Measurements from ENCODE around the gene ADGRE2.
"Not testable (repeated sequence)": the region's sequence is repeated elsewhere in the genome, so short reads cannot be mapped to it uniquely, and the experiment has no call there.

Gene ADGRE2

DNA sequence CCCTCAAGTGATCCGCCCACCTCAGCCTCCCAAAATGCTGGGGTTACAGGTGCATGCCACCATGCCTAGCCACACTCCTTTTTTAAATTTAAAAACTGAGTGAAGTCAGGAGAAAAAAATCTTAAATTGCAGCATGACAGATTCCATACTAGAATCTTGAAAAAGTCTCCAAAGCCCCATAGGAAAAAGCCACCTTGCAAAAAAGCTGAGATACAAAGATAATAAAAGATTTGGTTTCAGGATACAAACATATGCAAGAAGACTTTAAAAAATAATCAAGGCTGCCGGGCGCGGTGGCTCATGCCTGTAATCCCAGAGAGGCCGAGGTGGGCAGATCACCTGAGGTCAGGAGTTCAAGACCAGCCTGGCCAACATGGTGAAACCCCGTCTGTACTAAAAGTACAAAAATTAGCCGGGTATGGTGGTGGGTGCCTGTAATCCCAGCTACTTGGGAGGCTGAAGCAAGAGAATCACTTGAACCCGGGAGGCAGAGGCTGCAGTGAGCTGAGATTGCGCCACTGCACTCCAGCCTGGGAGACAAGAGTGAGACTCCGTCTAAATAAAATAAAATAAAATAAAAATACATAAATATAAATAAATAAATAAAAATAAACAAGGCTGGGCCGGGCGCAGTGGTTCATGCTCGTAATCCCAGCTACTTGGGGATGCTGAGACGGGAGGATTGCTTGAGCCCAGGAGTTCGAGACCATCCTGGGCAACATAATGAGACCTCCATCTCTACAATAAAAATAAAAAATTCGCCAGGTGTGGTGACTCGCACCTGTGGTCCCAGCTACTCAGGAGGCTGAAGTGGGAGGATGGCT lies 3.6 kb upstream of the ADGRE2 start:
- in situ Hi-C loops (cut with HindIII; ENCODE audit: low pct_ligation_motif_present, low pct_unique_long_range_greater_than_20kb, low sequenced_read_pairs); DNase-seq: not testable (repeated sequence)

DNA sequence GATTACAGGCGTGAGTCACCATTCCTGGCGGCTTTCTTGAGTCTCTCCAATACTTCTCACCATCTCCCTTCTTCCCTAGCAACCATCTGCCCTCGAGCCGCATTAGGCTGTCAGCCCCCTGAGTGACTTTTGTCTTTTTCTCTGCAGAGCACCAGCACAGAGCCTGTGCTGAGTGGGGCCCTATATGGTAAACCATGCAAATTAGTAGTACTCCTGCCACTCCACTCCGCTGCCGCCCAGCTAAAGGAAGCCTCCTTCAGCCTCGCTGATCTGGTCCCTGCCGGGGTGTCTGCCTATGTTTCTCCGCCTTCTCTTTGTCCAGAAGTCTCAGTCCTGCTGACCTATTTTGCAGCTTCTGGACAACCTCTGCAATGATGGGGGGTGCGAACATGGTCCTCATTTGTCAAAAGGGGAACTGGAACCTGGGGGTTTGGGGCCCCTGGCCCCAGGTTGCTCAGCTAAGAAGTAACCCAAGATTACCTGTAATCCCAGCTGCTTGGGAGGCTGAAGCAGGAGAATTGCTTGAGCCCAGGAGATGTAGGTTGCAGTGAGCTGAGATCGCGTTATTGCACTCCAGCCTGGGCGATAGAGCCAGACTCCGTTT lies 2.4 kb upstream of the ADGRE2 start:
- in situ Hi-C loops (cut with HindIII; ENCODE audit: low pct_ligation_motif_present, low pct_unique_long_range_greater_than_20kb, low sequenced_read_pairs); DNase-seq: not testable (repeated sequence)

DNA sequence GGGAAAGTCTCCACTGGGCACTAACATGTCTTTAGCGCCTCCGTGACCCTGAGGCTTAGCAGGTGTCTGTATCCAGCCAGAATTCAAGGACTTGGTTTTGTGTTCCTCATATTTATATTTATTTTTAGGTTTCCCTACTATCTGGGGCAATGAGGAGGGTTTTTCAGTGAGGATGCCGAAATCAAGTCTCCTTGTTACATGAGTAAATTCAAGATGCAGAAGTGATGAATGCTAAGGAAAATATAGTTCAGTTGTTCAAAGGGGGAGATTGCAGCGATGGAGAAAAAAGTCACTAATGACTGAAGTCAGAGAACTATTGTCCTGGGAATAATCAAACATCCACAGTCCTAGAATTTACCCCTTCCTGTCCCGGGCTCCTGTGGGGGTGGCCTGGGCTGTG lies 791 bp upstream of the ADGRE2 start:
- in situ Hi-C loops (cut with HindIII; ENCODE audit: low pct_ligation_motif_present, low pct_unique_long_range_greater_than_20kb, low sequenced_read_pairs): no loop called here
- no peak for DNase-seq

DNA sequence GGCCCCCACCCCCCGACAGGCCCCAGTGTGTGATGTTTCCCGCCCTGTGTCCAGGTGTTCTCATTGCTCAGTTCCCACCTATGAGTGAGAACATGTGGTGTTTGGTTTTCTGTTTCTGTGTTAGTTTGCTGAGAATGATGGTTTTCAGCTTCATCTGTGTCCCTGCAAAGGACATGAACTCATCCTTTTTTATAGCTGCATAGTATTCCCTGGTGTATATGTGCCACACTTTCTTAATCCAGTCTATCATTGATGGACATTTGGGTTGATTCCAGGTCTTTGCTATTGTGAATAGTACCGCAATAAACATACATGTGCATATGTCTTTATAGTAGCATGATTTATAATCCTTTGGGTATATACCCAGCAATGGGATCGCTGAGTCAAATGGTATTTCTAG lies 715 bp downstream of the ADGRE2 start:
- in situ Hi-C loops (cut with HindIII; ENCODE audit: low pct_ligation_motif_present, low pct_unique_long_range_greater_than_20kb, low sequenced_read_pairs): not testable (repeated sequence)

DNA sequence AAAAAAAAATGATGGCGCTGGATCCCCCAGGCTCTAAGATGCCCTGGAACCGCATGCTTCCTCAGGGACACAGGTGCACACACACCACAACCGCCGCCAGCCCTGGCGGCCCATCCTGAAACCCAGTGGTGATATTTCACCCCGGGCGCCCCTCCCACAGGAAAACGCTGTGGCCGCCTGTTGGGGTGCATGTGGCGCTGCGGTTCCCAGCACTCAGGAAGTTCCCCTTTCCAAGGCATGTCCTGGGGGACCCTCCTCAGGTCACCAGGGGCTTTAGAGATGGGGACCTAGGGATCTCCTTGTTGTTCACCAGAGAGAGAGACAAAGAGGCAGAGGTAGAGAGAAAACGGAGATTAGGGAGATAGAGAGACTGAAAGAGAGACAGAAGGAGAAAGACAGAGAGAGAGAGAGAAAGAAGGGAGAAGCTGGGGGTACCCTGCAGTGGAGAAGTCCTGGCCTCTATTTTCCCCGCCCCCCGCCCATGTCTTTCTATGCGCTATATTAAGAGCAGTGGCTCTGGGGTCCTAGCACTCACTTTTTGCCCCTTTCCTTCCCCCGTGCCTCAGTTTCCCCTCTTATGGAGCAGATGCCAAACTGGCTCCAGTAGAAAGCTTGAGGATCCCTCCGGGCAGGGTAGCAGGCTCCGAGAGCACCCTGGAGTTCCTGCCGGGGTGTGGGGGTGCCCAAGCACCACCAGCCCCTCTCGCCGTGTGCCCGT lies 2.3 kb downstream of the ADGRE2 start:
- in situ Hi-C loops (cut with HindIII; ENCODE audit: low pct_ligation_motif_present, low pct_unique_long_range_greater_than_20kb, low sequenced_read_pairs): no loop called here
- no peak for DNase-seq

More for the DNA sequence above, 715 bp downstream of the ADGRE2 start:
- DNase-seq: not testable (repeated sequence)

DNA sequence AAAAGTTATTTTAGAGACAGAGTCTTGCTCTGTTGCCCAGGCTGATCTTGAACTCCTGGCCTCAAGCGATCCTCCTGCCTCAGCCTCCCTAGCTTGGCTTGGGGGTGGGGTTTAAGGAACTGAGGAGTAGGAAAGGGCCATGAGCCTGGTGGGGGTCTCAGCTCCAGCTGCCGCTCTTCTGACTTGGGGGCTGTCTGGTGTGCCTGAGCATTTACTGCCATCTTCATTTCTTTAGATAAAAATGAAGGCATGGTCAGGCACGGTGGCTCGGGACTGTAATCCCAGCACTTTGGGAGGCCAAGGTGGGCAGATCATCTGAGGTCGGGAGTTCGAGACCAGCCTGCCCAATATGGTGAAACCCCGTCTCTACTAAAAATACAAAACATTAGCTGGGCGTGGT lies 3.0 kb downstream of the ADGRE2 start:
- in situ Hi-C loops (cut with HindIII; ENCODE audit: low pct_ligation_motif_present, low pct_unique_long_range_greater_than_20kb, low sequenced_read_pairs): not testable (repeated sequence)

DNA sequence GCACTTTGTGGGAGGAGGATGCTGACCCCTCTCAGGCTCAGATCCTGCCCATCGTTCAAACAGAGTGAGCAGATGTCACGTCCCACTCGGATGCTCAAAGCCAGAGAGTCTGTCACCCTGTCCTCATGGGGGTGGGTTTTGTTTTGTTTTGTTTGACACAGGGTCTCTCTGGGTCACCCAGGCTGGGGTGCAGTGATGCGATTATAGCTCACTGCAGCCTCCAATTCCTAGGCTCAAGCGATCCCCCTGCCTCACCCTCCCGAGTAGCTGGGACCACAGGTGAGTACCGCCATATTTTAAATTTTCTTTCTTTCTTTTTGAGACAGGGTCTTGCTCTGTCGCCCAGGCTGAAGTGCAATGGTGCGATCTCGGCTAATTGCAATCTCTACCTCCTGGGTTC lies 4.0 kb downstream of the ADGRE2 start:
- in situ Hi-C loops (cut with HindIII; ENCODE audit: low pct_ligation_motif_present, low pct_unique_long_range_greater_than_20kb, low sequenced_read_pairs): no loop called here
- DNase-seq: no peak

More for the DNA sequence above, 3.0 kb downstream of the ADGRE2 start:
- DNase-seq: not testable (repeated sequence)

DNA sequence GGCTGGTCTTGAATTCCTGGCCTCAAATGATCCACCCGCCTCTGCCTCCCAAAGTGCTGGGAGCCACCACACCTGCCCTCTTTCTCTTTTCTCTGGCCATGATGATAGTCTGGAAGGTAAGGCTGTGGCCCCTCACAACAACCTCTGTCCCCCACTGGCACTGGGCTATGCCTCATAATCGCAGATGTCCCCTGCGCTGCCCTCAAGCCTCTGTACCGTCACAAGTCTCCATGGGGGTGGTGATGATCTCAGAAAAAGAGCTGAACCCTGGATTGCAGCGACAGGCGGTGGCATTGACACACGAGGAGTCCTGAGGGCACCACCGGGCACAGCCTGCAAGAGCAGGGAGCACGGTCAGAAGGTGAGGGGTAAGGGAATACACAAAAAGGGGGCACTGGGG lies 4.6 kb downstream of the ADGRE2 start:
- DNase-seq: not testable (repeated sequence)

DNA sequence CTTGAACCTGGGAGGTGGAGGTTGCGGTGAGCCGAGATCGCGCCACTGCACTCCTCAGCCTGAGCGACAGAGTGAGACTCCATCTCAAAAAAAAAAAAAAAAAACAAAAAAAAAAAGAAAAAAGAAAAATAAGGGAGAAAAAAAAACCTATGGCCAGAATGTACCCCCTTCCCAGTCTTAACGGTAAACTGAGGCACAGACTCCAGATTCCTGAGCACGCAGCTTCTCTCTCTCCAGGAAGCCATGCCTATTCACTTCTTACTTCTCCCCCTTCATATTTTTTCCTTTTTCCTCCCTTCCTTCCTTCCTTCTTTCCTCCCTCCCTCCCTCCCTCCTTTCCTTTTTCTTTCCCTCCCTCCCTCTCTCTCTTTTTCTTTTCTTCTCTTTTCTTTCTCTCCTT lies 5.4 kb downstream of the ADGRE2 start:
- no peak for DNase-seq
- in situ Hi-C loops (cut with HindIII; ENCODE audit: low pct_ligation_motif_present, low pct_unique_long_range_greater_than_20kb, low sequenced_read_pairs): no loop called here

More for the DNA sequence above, 4.6 kb downstream of the ADGRE2 start:
- in situ Hi-C loops (cut with HindIII; ENCODE audit: low pct_ligation_motif_present, low pct_unique_long_range_greater_than_20kb, low sequenced_read_pairs): not testable (repeated sequence)

DNA sequence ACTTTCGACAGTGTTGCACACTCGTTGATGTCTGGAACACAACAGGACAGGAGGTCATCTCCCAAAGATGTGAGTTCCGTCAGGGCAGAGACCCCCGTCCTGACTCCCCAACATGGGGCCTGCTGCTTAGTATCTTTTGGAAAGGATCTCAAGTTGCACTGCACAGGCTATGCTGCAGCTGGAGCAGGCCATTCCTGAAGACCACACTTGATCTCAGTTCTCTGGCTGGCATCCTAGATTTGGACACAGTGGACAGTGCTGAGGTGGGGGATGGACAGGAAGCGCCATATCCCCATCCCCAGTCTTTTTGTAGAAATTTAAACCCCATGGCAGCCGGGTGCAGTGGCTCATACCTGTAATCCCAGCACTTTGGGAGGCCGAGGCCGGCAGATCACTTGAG lies 5.9 kb downstream of the ADGRE2 start:
- no peak for DNase-seq
- in situ Hi-C loops (cut with HindIII; ENCODE audit: low pct_ligation_motif_present, low pct_unique_long_range_greater_than_20kb, low sequenced_read_pairs): no loop called here

DNA sequence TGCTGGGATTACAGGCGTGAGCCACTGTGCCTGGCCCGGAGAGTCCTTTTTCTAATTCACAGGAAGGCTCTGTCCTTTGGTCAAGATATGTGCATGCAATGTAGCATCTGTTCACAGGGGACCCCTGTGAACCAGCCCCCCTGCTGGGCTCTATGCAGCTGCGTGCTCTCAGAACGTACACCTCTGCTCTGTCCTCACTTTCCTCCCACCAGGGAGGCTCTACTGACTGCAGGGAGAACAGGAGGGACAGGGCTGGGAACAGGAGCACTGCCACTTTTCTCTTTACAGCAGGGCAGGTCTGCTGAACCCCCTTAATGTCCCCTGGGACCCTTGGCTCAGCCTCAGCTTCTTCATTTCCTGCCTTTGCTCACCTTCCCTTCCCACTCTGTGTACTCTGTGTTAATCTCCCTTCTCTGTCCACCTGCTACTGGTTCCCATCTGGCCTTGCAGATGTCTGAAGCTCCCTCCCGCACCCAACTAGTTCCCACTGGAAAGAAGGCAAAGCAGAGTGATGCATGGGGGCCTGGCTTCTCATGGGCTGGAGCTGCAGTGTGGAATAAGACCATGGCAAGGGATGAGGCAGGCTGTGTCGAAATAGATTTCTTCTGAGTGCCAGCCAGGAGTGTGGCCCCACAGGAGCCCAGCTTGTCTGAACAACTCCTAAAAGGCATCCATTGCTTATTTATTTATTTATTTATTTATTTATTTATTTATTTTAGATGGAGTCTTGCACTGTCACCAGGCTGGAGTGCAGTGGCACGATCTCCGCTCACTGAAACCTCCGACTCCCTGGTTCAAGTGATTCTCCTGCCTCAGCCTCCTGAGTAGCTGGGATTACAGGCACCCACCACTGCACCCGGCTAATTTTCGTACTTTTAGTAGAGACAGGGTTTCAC lies 7.2 kb downstream of the ADGRE2 start:
- DNase-seq: no peak
- in situ Hi-C loops (cut with HindIII; ENCODE audit: low pct_ligation_motif_present, low pct_unique_long_range_greater_than_20kb, low sequenced_read_pairs): no loop called here

DNA sequence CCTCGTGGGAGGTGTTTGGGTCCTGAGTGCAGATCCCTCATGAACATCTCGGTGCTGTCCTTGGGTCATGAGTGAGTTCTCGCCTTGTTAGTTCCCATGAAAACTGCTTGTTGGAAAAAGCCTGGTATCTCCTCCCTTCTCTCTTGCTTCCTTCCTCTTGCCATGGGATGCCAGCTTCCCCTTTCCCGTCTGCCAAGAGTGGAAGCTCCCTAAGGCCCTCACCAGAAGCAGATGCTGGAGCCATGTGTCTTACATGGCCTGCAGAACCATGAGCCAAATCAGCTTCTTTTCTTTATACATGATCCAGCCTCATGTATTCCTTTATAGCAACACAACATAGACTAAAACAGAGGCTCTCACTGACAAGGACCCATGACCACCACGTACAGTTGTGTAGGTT lies 8.2 kb downstream of the ADGRE2 start:
- DNase-seq: no peak
- in situ Hi-C loops (cut with HindIII; ENCODE audit: low pct_ligation_motif_present, low pct_unique_long_range_greater_than_20kb, low sequenced_read_pairs): no loop called here

DNA sequence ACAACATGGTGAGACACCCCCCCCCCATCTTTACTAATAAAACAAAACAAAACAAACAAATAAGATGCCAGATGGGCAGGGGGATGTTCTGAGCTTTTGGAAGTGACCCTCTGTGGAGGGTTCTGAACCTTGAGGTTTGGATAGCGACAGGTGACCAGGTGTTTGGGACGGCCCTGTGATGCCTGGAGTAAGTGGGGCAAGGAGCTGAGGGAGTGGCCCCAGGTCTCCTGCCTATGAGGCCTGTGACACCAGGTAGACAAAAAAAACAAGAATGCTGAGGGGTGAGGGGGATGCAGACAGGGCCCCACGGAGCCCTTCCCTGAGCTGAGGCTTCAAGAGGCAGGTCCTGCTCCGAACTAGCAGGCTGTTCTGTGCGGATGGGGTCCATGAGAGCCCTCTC lies 9.2 kb downstream of the ADGRE2 start:
- in situ Hi-C loops (cut with HindIII; ENCODE audit: low pct_ligation_motif_present, low pct_unique_long_range_greater_than_20kb, low sequenced_read_pairs): no loop called here
- no peak for DNase-seq

DNA sequence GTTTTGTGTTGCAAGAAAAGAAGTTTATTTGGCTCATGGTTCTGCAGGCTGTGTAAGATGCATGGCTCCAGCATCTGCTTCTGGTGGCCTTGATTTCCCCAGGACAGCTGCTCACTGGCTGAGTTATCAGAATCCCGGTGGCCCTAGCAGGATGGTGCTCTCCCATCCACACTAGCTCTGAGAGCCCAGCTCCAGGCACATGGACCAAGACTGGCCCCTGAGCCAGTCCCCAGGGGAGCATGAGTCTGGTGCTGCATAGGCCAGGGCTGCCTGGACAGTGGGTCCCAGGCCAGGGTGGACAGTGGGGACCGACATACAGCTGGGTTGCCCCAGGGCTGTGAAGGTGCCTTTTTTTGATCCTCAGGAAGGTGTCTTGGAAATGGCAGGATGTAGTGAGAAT lies 10.4 kb downstream of the ADGRE2 start:
- no peak for DNase-seq
- in situ Hi-C loops (cut with HindIII; ENCODE audit: low pct_ligation_motif_present, low pct_unique_long_range_greater_than_20kb, low sequenced_read_pairs): no loop called here

DNA sequence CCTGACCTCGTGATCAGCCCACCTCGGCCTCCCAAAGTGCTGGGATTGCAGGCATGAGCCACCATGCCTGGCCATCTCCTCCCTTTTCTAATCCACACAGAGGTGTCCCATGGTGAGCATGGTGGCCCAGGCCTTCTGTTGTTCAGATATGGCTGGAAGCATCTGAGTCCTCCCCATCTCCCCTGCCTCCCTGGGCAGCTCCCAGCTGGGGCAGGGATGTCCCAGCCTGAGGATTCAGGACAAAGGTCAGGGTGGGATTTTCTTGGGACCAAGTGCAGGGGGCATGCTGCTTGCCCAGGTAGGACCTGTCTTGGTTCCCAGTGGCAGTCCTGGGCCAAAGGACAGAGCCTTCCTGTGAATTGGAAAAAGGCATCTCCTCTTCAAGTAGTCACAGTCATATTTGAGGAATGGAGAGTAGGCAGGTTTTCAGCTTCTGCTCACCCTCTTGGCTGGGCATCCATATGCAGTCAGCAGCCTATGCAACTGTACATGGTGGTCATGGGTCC lies 10.8 kb downstream of the ADGRE2 start:
- no peak for DNase-seq
- in situ Hi-C loops (cut with HindIII; ENCODE audit: low pct_ligation_motif_present, low pct_unique_long_range_greater_than_20kb, low sequenced_read_pairs): no loop called here

DNA sequence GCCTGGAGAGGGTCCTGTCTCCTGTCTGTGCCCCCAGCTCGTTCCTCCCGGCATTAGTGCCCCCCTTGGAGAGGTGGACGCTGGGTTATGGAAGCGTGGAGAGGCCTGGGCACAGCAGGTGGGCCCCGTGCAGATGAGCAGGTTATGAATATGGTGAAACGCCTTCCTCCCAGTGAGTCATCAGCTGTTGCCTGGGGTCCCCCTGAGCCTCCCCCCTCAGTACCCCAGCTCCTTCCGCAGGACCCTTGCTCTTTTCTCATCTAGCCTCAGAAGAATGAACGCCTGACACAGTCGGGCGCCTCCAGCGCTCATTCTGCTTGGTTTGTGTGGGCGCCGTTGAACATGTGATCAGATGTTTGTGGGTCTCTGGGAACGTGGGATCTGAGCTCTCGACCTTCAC lies 12.5 kb downstream of the ADGRE2 start:
- in situ Hi-C loops (cut with HindIII; ENCODE audit: low pct_ligation_motif_present, low pct_unique_long_range_greater_than_20kb, low sequenced_read_pairs); DNase-seq: not testable (repeated sequence)

DNA sequence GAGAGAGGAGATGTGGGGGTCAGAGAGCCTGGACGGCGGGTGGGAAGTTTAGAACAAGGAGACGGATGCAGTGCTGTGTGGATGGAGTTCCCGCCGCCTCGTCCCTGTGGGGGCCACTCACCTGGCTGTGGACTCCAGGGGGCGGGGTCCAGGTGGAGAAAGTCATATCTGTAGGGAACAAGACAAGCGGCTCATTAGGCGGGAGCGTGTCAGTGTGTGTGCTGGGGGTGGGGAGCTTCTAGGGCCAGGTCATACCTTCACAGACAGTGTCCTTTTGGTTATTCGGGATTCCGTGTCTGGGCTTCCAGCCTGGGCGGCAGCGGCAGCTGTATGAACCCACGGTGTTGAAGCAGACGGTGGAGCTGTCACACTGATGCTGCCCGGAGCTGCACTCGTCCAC lies 13.0 kb downstream of the ADGRE2 start:
- in situ Hi-C loops (cut with HindIII; ENCODE audit: low pct_ligation_motif_present, low pct_unique_long_range_greater_than_20kb, low sequenced_read_pairs); DNase-seq: not testable (repeated sequence)

DNA sequence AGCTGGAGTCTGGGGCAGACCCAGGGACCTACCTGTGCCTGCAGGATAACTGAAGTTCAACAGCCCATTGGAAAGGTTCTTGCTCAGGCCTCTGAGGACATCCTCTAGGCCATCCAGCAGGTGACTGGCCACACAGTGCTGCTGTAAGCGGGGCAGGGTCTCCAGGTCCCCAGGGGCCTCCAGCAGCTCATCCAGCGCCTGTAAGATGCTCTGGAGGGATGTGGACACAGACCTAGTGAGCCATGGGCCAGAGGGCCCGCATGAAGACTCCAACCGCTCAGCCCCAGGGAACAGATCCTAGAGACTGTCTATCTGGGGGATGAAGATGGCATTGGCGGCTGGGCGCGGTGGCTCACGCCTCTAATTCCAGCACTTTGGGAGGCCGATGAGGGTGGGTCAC lies 14.0 kb downstream of the ADGRE2 start:
- in situ Hi-C loops (cut with HindIII; ENCODE audit: low pct_ligation_motif_present, low pct_unique_long_range_greater_than_20kb, low sequenced_read_pairs): no loop called here

More for the DNA sequence above, 14.0 kb downstream of the ADGRE2 start:
- DNase-seq: no peak
